Measurements from ENCODE around the gene DOCK9.

GRCh38 chr13:99002172-99002710 is 24.4 kb upstream of the DOCK9 start:
- TF ChIP-seq CTCF (conservative IDR thresholded peaks at IDR 0.05; ENCODE audit: low read depth, low read length) (no peak), EZH2phosphoT487 (IDR thresholded peaks at IDR 0.05; ENCODE audit: borderline replicate concordance, low read length) (no peak)
